Nephron (organoid): Measurements from ENCODE around the gene COL13A1.

ENCODE experiments used
- H3K27ac Mint-ChIP-seq, 3 experiments: 2 replicates each; pipeline ENCODE4 v1.8.0; 2020; ENCODE audit warnings: mixed read lengths in 3 of 3, mild to moderate bottlenecking in 2 of 3, moderate library complexity in 1 of 3
- H3K27me3 Mint-ChIP-seq: 2 replicates; pipeline ENCODE4 v1.8.0; 2021; ENCODE audit warnings: low read depth, mild to moderate bottlenecking, moderate library complexity, mixed read lengths
- H3K36me3 Mint-ChIP-seq: 2 replicates; pipeline ENCODE4 v1.8.0; 2020; ENCODE audit warnings: low read depth, mixed read lengths
- H3K4me1 Mint-ChIP-seq: 2 replicates; pipeline ENCODE4 v1.8.0; 2020; ENCODE audit warnings: mixed read lengths
- H3K4me3 Mint-ChIP-seq, 3 experiments: 2 replicates each; pipeline ENCODE4 v1.8.0; 2020; ENCODE audit warnings: mild to moderate bottlenecking in 3 of 3, mixed read lengths in 3 of 3, moderate library complexity in 2 of 3
- H3K9me3 Mint-ChIP-seq: 2 replicates; pipeline ENCODE4 v1.8.0; 2020; ENCODE audit warnings: mixed read lengths
- TF ChIP-seq, protein P1 (sequence below), 3 experiments: fragments of 200-600 bp; sonication (generic); IDR thresholded peaks; one replicate each; pipeline ENCODE4 v1.5.0; 2021; ENCODE audit warnings: antibody characterized with exemption in 3 of 3; ENCODE audit not compliant: unreplicated experiment in 3 of 3

The COL13A1 gene

DNA sequence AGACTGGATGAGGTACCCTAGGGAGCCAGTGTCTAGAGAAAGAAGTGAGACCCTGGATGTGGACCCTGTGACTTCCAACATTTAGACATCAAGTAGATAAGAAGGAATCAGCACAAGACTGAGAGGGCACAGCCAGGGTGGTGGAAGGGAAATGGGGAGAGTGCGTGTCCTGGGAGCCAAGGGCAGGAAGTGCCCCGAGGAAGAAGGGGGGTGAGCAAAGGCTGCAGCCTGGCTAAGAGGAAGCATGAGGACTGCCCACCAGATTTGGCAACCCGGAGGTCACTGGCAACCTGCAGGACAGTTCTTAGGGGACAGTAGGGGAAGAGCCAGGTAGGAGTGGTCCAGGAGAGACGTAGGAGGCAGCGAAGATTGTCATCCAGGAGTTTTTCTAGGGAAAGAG lies 14.8 kb downstream of the COL13A1 start:
- H3K36me3 Mint-ChIP-seq, result no peaks in the 10 kb centered on the region
- peaks cover 12% of the 10 kb centered on the region for H3K27me3 Mint-ChIP-seq
- peaks cover 16% of the 10 kb centered on the region for H3K4me1 Mint-ChIP-seq
- H3K9me3 Mint-ChIP-seq, result no peaks in the 10 kb centered on the region
- H3K4me3 Mint-ChIP-seq, result no peak overlapping the region
- TF ChIP-seq, protein P1, sequence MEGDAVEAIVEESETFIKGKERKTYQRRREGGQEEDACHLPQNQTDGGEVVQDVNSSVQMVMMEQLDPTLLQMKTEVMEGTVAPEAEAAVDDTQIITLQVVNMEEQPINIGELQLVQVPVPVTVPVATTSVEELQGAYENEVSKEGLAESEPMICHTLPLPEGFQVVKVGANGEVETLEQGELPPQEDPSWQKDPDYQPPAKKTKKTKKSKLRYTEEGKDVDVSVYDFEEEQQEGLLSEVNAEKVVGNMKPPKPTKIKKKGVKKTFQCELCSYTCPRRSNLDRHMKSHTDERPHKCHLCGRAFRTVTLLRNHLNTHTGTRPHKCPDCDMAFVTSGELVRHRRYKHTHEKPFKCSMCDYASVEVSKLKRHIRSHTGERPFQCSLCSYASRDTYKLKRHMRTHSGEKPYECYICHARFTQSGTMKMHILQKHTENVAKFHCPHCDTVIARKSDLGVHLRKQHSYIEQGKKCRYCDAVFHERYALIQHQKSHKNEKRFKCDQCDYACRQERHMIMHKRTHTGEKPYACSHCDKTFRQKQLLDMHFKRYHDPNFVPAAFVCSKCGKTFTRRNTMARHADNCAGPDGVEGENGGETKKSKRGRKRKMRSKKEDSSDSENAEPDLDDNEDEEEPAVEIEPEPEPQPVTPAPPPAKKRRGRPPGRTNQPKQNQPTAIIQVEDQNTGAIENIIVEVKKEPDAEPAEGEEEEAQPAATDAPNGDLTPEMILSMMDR (IDR thresholded peaks at IDR 0.05; ENCODE audit: unreplicated experiment in 3 of 3), result no peak
- H3K27ac Mint-ChIP-seq, result no peak overlapping the region

DNA sequence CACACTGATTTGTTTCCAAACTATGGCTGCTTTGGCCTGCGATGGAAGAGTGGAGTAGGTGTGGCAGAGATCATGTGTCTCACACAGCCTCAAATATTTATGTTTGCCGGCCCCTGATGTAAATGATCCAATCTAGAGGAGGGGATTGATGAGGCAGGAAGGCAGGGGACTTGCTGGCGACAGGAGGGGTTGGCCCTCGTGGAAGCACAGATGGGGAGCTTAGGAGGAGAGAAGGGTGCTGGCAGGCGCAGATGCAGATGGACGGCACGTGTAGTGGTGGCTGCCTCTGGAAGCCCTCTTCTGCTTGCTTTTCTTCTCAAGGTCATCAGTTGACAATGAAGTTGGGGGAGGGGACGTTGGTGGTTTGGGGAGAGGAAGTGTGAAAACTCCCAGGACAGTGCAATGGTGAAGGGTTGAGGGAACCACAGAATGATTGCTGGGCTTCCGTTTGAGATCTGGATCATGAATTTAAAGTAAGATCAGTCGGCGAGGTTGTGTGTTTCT lies 15.4 kb downstream of the COL13A1 start:
- Mint-ChIP-seq H3K4me3 (no peak overlapping the region), H3K4me1 (peaks cover 12% of the 10 kb centered on the region), H3K27me3 (peaks cover 15% of the 10 kb centered on the region), H3K36me3 (no peaks in the 10 kb centered on the region), H3K9me3 (no peaks in the 10 kb centered on the region), H3K27ac (no peak overlapping the region)
- TF ChIP-seq, protein P1 (IDR thresholded peaks at IDR 0.05; ENCODE audit: unreplicated experiment in 3 of 3), result no peak

DNA sequence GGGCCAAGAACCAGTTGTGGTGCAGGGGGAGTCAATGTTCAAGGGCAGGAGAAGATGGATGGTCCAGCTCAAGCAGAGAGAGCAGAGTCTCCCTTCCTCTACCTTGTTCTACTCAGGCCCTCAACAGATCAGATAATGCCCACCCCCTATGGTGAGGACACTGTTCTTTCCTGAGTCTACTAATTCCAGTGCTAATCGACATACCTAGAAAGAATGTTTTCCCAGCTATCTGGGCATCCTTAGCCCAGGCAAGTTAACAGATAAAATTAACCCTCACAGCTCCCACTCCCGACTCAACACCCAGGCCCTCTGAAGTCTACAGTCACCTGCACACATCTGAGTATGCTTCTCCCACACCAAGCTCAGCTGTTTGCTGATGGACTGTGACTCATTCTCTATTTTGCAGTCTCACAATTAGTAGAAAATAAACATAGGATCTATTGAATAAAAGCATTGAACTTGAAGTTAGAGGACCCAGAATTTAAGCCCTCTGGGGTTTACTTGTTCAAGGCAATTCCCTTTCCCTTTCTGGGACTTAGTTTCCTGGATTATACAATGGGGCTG lies 17.1 kb downstream of the COL13A1 start:
- Mint-ChIP-seq H3K36me3 (no peaks in the 10 kb centered on the region), H3K4me3 (no peak overlapping the region), H3K4me1 (peaks cover 4% of the 10 kb centered on the region), H3K9me3 (no peaks in the 10 kb centered on the region), H3K27me3 (peaks cover 15% of the 10 kb centered on the region), H3K27ac (no peak overlapping the region)
- TF ChIP-seq, protein P1 (IDR thresholded peaks at IDR 0.05; ENCODE audit: unreplicated experiment in 3 of 3), result no peak

DNA sequence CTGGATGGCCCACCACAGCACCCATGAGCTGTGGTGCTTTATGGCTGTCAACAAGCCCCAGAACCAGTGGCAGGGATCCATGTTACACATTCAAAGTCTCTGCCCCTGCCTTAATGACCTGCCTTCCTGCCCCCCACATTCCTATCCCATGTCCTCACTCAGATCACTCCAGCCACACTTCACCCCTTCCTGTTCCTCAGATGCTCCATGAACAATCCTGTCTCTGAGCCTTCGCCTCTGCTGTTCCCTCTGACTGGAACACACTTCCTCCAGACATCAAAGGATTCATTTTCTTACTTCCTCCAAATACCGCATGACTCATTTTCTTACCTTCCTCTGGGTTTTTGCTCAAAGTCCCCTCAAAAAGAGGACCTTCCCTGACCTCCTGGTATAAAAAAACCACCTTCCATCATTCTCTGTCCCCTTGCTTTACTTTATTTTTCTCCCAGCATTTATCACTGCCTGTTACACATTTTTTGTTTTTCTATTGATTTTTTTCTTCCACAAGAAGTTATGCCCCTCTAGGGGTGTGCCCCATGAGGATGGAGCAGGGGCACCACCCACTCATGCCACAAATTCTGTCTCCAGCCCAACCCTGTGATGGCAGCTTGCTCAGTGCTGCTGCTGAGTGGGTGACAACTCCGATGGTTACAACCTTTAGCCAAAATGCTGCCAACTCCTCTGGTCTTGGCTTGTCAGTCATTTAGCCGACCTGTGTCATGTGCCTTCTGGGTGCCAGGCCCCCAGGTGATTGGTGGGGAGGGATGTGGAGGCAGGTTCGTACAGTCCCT lies 18.2 kb downstream of the COL13A1 start:
- TF ChIP-seq, protein P1 (IDR thresholded peaks at IDR 0.05; ENCODE audit: unreplicated experiment in 3 of 3), result no peak
- Mint-ChIP-seq H3K27ac (no peak overlapping the region), H3K36me3 (peaks cover 3% of the 10 kb centered on the region), H3K27me3 (peaks cover 15% of the 10 kb centered on the region), H3K4me3 (no peak overlapping the region), H3K4me1 (peaks cover 4% of the 10 kb centered on the region), H3K9me3 (no peaks in the 10 kb centered on the region)

DNA sequence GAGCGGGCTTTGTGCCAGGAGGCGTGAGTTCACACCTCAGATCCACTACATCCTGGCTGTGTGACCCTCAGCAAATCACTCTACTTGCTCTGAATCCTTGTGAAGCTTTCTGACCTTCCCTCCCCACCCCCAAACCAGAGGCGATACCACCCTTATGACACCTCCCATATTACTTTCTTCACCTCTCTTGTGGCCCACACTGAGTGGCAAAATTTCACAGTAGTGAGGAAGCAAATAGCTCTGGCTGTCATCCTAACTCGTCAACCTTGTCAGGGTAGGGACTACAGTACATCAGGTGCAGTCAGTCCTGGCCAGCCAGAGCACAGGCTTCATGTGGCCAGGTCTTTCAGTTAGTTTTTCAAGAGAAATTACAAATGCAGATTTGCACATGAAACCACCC lies 19.1 kb downstream of the COL13A1 start:
- peaks cover 10% of the 10 kb centered on the region for H3K36me3 Mint-ChIP-seq
- TF ChIP-seq, protein P1 (IDR thresholded peaks at IDR 0.05; ENCODE audit: unreplicated experiment in 3 of 3), result no peak
- peaks cover 4% of the 10 kb centered on the region for H3K4me1 Mint-ChIP-seq
- H3K9me3 Mint-ChIP-seq, result no peaks in the 10 kb centered on the region
- H3K27me3 Mint-ChIP-seq, result peaks cover 10% of the 10 kb centered on the region
- H3K27ac Mint-ChIP-seq, result no peak overlapping the region
- H3K4me3 Mint-ChIP-seq, result no peak overlapping the region
